Omental fat pad (tissue), 4 donors: ENCODE measurements around the gene GET3. TPM values are rescaled to one million over a fixed set of nuclear protein-coding genes. Genes with fewer than 3 reads are reported as not detected.

Source experiments
- ATAC-seq: fragments of 150-250 bp; one replicate; pipeline ENCODE4 v1.9.1; 2016; ENCODE audit warnings: mild to moderate bottlenecking, moderate library complexity; ENCODE audit not compliant: low FRiP score
- DNase-seq: peaks from one replicate; pipeline ENCODE4 v3.0.0-alpha.2; 2019; ENCODE audit warnings: low spot score
- CTCF ChIP-seq, 3 donors: fragments of 450-650 bp; IDR thresholded peaks; one replicate each; pipeline ENCODE4 v1.5.1; 2016 to 2017; ENCODE audit warnings: antibody characterized with exemption in 3 of 3, mild to moderate bottlenecking in 3 of 3, moderate library complexity in 2 of 3
- total RNA-seq, 4 donors: library from RNA; depleted of rRNA; stranded (reverse); fragments of >200 nt; gene quantifications; one replicate each; pipeline ENCODE4 v1.1.0, GENCODE V29; 2016

GET3 gene
- total RNA-seq, 4 donors from 2014 or later, result 36.6 to 55.4 (median 48.9) TPM

- DNase-seq (no peak), ATAC-seq (no peak)
- no peak for TF ChIP-seq CTCF (IDR thresholded peaks at IDR 0.05)
Observed at GRCh38 chr19:12782174-12782423, 44.8 kb downstream of the GET3 start.

GRCh38 chr19:12782424-12783290, 45.4 kb downstream of the GET3 start:
- TF ChIP-seq CTCF (IDR thresholded peaks at IDR 0.05), result no peak
- ATAC-seq (peak; percentile 69), DNase-seq (no peak)

DNA sequence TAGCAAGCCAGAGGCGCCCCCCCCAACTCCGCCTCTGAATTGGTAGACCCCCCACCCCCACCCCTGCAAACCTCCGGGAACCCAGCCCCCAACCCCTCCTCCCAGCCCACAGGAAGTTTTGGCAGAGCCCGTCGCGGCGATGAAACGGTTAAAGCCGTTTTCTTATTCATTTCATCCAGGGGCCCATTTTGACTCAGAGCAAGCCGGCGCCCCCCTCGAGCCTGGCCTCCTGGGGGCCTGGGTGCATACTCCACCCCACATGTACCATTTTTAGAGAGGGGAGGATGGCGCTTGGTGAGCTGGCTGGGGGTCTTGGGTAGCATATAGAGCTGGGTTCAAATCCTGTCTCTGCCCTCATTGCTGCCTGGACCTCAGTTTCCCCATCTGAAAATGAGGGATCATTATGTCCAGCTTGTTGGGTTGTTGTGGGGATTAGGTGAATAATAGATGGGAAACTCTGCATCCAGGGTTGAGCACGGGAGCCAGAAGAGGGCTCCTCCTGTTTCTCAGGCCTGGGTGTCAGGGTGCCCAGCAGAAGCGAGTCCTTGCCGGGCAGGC, 46.1 kb downstream of the GET3 start:
- TF ChIP-seq CTCF (IDR thresholded peaks at IDR 0.05), result no peak

GRCh38 chr19:12783849-12784393, 46.6 kb downstream of the GET3 start:
- ATAC-seq, result no peak
- DNase-seq, result no peak
- TF ChIP-seq CTCF (IDR thresholded peaks at IDR 0.05), result no peak

More for the DNA sequence above, 46.1 kb downstream of the GET3 start:
- DNase-seq, result no peak
- no peak for ATAC-seq

GRCh38 chr19:12784394-12784870, 47.1 kb downstream of the GET3 start:
- no peak for ATAC-seq
- no peak for TF ChIP-seq CTCF (IDR thresholded peaks at IDR 0.05)
- no peak for DNase-seq

DNA sequence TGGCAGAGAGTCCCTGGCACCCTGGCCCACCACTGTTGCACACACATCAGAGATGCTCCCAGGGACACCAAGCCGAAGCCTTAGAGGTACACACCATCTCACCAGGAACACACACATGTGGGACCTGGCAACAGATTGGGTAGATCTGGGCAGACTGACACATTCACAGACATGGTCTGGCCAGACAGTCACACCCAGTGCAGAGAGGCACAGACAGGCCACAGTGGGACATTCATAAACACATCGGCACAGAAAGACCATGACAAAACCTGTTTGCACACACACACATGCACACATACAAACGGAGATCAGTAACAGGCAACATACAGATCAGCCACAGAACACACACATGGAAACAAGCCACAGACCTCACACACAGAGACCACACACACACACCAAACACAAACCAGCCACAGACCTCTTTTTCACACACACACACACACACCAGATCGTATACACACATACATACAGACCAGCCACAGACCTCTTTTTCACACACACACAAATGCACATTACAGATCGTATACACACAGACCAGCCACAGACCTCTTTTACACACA, 47.7 kb downstream of the GET3 start:
- ATAC-seq (no peak), DNase-seq (no peak)

More for the DNA sequence above, 47.7 kb downstream of the GET3 start:
- TF ChIP-seq CTCF (IDR thresholded peaks at IDR 0.05), result no peak
